Measurements from ENCODE around the gene TMEM88.

DNA sequence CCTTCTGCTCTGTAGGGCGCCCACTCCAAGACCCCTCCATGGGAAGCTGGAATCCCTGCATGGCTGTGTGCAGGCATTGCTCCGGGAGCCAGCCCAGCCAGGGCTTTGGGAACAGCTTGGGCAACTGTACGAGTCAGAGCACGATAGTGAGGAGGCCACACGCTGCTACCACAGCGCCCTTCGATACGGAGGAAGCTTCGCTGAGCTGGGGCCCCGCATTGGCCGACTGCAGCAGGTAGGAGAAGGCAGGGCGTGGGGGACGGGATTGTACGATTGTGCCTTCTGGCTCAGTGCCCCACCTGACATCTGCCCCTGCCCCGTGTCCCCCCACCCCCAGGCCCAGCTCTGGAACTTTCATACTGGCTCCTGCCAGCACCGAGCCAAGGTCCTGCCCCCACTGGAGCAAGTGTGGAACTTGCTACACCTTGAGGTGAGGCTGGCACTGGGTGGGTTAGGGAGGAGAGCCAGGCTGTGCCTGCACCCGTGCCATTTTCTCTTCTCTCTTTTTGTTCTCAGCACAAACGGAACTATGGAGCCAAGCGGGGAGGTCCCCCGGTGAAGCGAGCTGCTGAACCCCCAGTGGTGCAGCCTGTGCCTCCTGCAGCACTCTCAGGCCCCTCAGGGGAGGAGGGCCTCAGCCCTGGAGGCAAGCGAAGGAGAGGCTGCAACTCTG lies 8.7 kb upstream of the TMEM88 start:
- TF ChIP-seq EZH2 (optimal IDR thresholded peaks at IDR 0.05; ENCODE audit: low read depth, low read length) (no peak), EZH2phosphoT487 (IDR thresholded peaks at IDR 0.05; ENCODE audit: low read length) (no peak)
- TF ChIP-seq, protein P1, sequence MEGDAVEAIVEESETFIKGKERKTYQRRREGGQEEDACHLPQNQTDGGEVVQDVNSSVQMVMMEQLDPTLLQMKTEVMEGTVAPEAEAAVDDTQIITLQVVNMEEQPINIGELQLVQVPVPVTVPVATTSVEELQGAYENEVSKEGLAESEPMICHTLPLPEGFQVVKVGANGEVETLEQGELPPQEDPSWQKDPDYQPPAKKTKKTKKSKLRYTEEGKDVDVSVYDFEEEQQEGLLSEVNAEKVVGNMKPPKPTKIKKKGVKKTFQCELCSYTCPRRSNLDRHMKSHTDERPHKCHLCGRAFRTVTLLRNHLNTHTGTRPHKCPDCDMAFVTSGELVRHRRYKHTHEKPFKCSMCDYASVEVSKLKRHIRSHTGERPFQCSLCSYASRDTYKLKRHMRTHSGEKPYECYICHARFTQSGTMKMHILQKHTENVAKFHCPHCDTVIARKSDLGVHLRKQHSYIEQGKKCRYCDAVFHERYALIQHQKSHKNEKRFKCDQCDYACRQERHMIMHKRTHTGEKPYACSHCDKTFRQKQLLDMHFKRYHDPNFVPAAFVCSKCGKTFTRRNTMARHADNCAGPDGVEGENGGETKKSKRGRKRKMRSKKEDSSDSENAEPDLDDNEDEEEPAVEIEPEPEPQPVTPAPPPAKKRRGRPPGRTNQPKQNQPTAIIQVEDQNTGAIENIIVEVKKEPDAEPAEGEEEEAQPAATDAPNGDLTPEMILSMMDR (IDR thresholded peaks at IDR 0.05; ENCODE audit: low read length), result no peak
